ENCODE results near the gene SCN10A.

Gene SCN10A

DNA sequence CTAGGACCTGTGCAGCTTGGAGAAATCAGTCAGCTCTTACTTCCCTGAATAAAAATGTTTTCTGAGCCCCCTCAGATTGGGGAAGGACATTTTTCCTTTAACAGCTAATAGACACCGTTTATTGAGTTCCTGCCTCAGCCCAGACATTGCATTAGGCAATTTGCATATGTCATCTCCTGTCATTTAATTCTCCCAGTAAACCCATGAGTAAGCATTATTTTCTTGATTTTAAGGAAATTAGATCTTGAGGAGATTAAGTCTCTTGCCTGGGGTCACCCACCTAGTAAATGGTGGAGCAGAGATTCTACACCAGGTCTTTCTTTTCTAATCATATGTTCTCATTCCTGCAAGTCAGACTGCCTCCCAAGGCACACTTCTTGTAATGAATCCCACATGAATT, 88.0 kb downstream of the SCN10A start:
- no peak for TF ChIP-seq CTCF (IDR thresholded peaks at IDR 0.05)
- no peaks in the 10 kb centered on the region for H3K36me3 ChIP-seq
- no peak overlapping the region for H3K27ac ChIP-seq
- no peaks in the 10 kb centered on the region for H3K9me3 ChIP-seq
- H3K27me3 ChIP-seq, result peaks cover 13% of the 10 kb centered on the region
- H3K4me3 ChIP-seq (ENCODE audit: low read depth in 1 of 2, low read length in 1 of 2), result no peak overlapping the region
- no peaks in the 10 kb centered on the region for H3K4me1 ChIP-seq (ENCODE audit: control insufficient read depth in 1 of 2, insufficient read depth in 1 of 2, low read depth in 1 of 2, low read length in 1 of 2)

DNA sequence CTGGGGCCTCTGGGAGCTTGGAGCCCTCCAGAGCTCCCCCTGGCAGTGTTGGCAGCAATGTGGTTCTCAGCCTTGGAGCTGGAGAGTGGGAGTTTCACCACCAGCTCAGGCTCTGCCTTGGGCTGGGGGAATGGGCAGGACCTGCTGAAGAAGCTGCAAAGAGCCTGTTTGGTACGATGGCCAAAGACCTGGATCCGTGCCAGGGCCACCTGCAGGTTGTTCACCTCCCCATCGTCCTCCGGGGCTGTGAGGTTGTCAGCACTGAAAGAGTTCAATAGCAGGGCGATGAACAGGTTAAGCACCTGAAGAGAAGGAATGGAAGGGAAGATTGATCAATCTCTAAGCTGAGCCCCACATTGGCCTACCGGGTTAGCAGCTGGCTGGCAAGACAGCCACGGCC, 89.3 kb downstream of the SCN10A start:
- Histone ChIP-seq H3K27me3 (peaks cover 13% of the 10 kb centered on the region), H3K4me1 (ENCODE audit: control insufficient read depth in 1 of 2, insufficient read depth in 1 of 2, low read depth in 1 of 2, low read length in 1 of 2) (peaks cover 4 to 7% of the 10 kb centered on the region in 2 experiments), H3K27ac (no peak overlapping the region), H3K4me3 (ENCODE audit: low read depth in 1 of 2, low read length in 1 of 2) (no peak overlapping the region), H3K36me3 (no peaks in the 10 kb centered on the region), H3K9me3 (no peaks in the 10 kb centered on the region)
- no peak for TF ChIP-seq CTCF (IDR thresholded peaks at IDR 0.05)

DNA sequence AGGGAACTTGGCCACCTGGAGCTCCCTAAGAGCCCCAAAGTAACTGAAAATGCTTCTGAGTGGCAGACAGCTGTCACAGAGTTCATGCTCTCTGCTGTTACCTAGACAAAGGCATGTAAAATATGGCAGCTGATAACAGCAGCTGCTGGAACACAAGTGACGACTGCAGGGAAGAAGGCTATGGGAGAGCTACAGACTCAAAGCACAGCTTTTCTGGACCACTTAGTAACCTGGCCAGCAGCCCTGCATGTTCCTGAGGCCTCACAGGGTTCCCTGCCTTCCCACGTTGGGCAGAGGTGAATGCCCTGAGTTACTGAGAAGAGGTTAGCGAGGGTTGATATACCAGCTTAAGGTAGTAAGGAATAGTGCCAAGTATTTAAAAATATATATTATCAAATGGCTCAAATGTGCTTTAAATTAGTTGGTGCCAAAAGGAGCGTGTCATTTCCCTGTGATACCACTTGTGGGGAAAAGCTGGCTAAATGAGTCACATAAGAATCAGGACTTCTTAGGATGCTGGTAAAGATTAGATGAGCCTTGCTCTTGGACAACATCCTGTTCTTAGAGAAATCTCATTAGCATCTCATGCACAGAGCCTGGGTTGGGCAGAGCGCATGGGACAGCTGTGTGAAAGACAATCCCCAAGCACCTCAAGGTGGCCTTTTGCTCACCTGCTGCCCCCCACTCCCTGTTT, 90.1 kb downstream of the SCN10A start:
- Histone ChIP-seq H3K27me3 (peaks cover 13% of the 10 kb centered on the region), H3K27ac (no peak overlapping the region), H3K4me3 (ENCODE audit: low read depth in 1 of 2, low read length in 1 of 2) (no peak overlapping the region), H3K36me3 (no peaks in the 10 kb centered on the region), H3K9me3 (no peaks in the 10 kb centered on the region), H3K4me1 (ENCODE audit: control insufficient read depth in 1 of 2, insufficient read depth in 1 of 2, low read depth in 1 of 2, low read length in 1 of 2) (peaks cover 13 to 16% of the 10 kb centered on the region in 2 experiments)
- TF ChIP-seq CTCF (IDR thresholded peaks at IDR 0.05), result no peak

DNA sequence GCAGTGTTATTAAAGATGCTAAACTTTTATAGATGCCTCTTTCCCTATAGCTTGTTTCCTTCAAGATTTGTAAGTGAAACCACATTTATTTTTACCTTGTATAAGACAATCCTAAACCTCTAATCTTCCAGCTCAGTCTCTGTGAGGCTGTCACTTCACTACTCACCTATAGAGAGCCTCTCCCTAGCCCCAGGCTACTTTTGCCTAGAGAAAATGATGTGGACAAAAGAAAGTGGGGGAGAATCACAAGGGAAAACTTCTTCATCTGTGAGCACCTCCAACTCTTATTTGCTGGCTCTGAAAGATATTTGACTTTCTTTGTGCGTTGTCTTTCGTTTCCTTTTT, 91.7 kb downstream of the SCN10A start:
- peaks cover 5% of the 10 kb centered on the region for H3K27me3 ChIP-seq
- H3K27ac ChIP-seq, result no peak overlapping the region
- H3K4me3 ChIP-seq (ENCODE audit: low read depth in 1 of 2, low read length in 1 of 2), result no peak overlapping the region
- no peaks in the 10 kb centered on the region for H3K9me3 ChIP-seq
- H3K4me1 ChIP-seq (ENCODE audit: control insufficient read depth in 1 of 2, insufficient read depth in 1 of 2, low read depth in 1 of 2, low read length in 1 of 2), result peaks cover 14 to 17% of the 10 kb centered on the region in 2 experiments
- H3K36me3 ChIP-seq, result no peaks in the 10 kb centered on the region
- TF ChIP-seq CTCF (IDR thresholded peaks at IDR 0.05), result no peak

DNA sequence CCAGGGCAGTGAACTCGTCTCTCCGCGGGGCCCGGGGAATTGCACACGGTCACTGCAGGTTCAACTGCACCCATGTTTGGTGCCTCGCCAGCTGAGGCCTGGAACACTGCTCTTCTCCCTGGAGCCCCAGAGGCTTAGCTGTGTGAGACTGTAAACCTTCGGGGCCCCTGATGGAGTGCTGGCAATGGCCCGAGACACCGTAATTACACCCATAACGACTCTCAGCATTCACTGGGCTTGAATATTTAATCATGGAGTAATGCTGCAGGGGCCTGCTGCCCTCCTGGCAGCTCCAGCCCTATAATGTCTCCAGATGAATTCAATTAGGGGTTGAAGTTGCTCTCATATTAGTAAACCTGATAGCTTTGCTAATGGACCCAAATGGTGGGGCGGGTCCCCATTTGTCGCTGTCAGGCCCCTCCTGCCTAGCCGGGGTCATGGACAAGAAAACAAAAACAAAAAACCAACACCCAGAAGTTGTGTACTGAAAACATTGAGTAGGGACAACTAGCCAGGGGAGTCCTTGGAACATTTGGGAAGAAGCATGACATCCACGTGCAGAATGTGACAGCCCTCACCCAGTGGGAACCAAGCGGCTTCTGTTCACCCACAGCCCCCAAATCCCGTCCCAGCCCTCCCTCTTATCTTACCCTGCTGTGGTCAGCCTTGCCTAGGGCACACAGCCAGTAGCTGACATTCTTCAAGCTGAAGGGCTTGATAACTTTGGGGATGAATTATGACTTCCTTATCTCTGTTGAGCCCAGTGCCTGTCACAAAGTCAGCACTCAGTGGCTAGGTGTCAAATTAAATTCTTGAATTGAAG, 92.2 kb downstream of the SCN10A start:
- TF ChIP-seq CTCF (IDR thresholded peaks at IDR 0.05), result no peak
- Histone ChIP-seq H3K27me3 (peaks cover 5% of the 10 kb centered on the region), H3K4me1 (ENCODE audit: control insufficient read depth in 1 of 2, insufficient read depth in 1 of 2, low read depth in 1 of 2, low read length in 1 of 2) (peaks cover 14 to 17% of the 10 kb centered on the region in 2 experiments), H3K27ac (no peak overlapping the region), H3K9me3 (no peaks in the 10 kb centered on the region), H3K4me3 (ENCODE audit: low read depth in 1 of 2, low read length in 1 of 2) (no peak overlapping the region), H3K36me3 (no peaks in the 10 kb centered on the region)
